OCI-LY1 (cell line): Measurements from ENCODE around the gene GRM7.

ENCODE experiments used
- CTCF ChIP-seq: fragments of 200-600 bp; sonication (generic), shearing (Covaris generic); IDR thresholded peaks from 2 replicates; pipeline ENCODE4 v1.5.1; 2017; ENCODE audit warnings: mild to moderate bottlenecking, antibody characterized with exemption, low read length, moderate library complexity, mixed read lengths
- EZH2 ChIP-seq: fragments of 200-600 bp; sonication (generic), shearing (Covaris generic); IDR thresholded peaks from 2 replicates; pipeline ENCODE4 v1.8.0; 2017; ENCODE audit warnings: borderline replicate concordance, mixed run types, mild to moderate bottlenecking, antibody characterized with exemption, low read length, moderate library complexity, mixed read lengths

DNA sequence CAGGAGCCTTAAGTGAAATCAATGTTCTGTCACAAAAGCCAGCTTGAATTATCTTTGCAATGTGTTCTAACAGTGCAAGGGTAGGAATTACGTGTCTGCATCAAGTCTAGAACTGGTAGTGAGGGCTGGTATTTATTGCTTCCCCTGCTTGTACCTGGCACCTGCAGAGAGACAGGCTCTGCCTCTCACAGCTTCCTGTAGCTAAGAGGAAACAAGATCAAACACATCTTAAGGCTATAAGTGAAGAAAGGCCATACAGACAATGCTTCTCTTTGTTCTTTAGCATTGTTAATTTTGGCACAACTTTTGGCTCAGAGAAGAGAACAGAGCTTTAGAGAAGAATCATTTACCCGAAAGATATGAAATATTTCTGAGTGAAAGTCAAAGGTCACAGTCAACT lies 479.9 kb downstream of the GRM7 start:
- no peak for TF ChIP-seq CTCF
- no peak for TF ChIP-seq EZH2
